GM19468 (cell line): Measurements from ENCODE around the gene CABS1.

Source experiments
- ATAC-seq: cut with Tn5 transposase; IDR thresholded peaks from one replicate; pipeline ENCODE4 v1.9.1; 2021; ENCODE audit warnings: mild to moderate bottlenecking, moderate library complexity, moderate number of reproducible peaks; ENCODE audit not compliant: unreplicated experiment; ENCODE audit errors: extremely low read depth

The CABS1 gene

DNA sequence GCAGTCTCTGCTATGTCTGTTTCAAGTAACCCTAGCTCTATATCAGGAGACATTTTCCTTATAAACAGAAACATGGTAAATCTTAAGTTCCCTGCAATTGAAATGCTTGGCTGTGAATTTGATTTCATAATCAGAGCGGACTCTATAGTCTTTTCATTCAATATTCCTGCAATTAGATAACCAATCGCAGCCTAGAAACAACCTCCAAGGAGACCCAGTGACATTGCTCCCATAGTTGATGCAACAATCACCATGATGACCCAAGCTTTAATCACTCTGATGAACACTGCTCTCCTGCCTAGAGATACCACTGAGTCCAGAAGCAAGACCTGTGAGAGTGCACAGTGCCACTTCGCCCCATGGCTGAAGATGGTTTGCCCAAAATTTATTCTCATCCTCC lies at the start of gene CABS1:
TSS of gene CABS1 (plus strand) at position 301 of the 400 bp plus-strand sequence. CDS start at position 360, 59 bp downstream.
- ATAC-seq = no peak

DNA sequence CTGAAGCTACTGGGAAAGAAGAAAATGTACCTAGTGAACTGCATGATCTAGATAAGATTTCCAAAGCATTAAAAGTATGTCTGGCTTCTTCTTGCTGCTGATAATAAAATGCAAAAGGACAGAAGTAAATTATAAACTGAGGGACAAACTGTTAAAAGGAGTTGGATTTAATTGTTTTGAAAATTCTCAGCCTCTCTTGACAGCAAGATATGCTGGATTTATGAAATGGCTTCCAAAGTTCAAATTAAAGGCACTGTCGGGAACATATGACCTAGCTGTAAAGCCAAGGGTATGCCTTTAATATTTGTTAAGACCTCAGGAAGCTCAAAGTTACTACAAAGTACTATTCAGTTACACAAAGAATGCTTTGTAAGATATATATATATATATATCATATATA lies 46.1 kb upstream of the CABS1 start:
- no peak for ATAC-seq

DNA sequence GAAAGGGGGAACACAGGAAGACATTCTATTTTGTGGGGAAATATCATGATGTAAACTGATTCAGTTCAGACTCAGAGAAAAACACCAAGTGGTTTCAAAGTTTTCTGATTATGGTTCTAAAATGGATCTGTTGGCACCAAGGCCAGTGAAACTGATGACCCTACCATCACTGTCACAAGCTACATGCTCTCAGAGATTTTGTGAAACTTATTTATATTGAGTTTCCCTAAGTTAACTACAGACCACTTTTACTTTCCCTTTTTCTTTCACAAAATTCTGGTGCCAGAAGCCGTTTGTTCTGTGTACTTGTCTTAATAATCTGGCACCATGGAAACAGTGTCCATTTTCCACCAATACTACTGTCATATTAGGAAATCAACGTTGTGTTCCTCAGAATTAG lies 43.4 kb upstream of the CABS1 start:
- ATAC-seq = no peak

DNA sequence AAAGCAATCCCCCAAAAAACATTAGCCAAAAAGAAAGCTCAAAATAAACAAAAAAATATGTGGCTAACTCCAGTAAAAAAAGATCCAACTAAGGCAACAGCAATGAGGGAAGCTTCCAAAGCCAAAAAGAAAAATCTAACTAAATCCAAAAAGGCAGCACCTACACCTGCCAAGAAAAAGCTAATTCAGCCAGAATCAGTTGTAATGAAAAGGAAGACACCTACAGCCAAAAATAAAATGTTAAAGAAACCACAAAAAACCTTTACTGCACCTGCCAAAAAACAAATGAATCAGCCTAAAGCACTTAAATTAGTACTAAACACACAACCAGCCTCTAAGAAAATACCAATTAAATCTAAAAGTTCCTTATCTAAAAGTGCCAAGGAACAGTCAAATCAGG lies 37.2 kb upstream of the CABS1 start:
- ATAC-seq = no peak

DNA sequence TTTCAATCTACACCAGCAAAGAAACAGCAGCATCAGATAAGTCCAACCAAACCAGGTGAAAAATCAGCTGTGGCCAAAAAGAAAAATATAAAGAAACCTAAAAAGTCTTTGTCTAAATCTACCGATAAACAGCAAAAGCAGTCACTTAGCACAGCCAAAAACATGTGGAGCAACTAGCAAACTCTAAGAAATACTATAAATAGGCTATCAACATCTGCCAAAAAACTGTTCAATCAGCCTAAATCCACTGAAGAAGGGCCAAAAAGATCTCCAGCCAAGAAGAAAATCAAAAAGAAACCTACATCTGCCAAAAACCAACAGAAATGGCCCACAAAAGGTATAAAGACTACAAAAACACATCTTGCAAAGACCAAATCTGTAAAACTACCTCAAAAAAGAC lies 36.7 kb upstream of the CABS1 start:
- no peak for ATAC-seq

DNA sequence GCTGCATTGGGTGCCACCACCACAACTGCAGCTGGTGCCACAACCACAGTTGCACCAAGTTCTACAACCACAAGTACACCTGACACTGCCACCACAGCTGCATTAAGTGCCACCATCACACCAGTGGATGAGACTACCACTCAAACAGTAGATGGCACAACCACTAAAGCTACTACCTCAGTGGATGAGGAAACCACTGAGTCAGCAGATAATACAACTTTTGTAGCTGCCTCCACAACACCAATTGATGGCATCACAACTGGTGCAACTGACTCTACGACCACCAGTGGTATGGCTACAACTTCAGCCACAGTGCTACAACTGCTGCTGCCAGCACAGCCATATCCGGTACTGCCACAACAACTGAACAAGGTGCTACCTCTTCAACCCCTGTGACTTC lies 35.1 kb upstream of the CABS1 start:
- ATAC-seq = no peak

DNA sequence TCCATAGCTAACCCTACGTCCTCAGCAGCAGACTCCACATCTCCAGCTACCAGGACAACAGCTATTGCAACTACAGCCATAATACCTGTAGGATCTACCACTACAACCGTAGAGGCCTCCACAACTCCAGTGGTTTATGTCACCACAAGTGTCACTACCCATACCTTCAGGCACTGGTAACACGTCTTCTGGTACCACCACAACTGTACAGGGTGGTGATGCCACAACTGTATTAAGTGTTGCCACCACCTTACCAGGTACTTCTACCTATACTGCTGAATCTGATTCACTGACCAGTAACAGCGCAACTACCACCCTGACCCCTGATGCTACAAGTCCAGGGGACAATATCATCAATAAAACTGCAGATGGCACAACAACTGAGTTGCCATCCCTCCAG lies 34.6 kb upstream of the CABS1 start:
- no peak for ATAC-seq

DNA sequence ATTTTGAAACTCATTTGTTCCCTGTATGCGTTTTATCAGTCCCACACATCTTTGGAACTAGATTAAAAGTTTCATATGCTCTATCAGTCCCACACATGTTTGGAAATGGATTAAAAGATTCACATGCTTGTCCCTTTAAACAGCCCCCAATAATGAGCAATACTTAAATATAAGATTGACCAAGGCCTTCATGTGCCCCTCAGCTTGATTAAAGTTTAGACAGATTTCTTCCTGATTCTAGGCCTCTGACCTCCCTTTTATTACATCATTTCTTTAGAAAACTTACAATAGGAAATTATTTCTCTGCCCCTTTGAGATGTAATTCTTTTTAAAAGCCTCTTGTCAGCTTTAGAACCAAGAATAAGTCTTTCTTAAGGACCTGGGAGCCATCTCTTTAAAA lies 31.7 kb upstream of the CABS1 start:
- ATAC-seq = no peak

DNA sequence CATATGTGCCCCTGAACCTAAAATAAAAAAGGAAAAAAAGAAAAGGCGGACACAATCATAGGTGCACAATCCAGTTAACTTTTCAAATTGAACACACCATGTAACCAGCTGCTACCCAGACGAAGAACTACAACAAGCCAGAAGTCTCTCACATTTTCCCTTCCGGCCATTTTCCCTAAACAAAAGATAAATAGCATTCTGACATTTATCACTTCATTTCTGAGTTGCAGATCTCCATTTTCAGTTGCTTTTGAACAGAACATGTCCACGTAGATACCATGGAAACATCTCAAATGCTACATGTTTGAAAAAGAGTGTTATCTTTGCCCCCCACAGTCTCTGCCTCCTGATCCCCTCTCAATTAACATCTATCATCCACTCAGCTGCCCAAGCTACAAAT lies 29.2 kb upstream of the CABS1 start:
- ATAC-seq = no peak

DNA sequence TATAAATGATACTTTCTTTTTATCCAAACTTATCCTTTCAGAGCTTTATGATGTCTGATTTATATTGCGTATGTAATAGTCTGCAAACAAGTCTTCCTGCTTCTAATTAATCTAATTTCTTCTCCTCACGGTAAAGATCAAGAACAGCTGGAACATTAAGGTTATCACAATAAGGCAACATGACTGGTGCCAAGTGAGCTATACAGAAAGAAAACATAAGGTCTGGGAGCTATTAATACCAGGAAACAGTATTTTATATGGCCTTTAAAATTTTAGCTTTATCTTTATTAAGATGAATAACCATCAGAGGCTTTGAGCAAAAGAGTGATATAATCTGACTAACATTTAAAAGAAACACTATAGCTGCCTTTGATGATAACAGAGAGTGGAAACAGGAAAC lies 28.7 kb upstream of the CABS1 start:
- no peak for ATAC-seq

DNA sequence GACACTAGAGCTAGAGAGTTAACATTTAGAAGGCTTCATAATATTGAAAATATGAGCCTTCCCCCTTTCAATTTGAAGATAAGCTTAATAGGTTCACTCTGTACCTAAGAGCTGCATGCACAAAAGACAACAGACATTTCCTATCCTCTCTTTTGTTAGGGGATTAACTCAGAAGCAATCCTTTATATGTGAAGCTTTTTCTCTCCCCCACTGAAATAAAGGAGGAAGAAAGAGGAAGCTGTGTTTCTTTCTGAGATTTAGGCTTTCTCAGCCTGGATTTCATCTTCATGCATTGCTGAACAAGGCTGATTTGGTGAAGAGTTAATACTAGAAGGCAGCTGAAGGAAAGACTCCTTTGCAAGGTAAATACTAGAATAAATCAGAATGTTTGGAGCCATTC lies 21.0 kb upstream of the CABS1 start:
- ATAC-seq = no peak

DNA sequence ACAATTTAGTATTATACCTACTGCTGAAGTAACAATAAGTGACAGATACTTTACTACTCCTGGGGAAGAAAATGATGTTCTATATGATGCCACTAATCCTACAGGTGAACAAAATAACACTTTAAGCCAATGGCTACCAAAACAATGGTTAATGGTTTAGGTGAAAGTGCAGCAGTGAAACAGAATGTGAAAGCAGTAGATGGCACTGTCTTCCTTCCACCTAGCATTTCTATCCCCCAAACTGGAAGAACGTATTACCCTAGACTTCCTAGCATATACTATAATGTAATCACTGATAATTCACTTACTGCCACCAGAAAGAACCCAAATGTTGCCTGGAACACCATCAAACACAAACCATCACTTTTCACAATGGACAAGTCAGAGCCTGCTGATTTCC lies 18.9 kb upstream of the CABS1 start:
- ATAC-seq = peak; percentile 47

DNA sequence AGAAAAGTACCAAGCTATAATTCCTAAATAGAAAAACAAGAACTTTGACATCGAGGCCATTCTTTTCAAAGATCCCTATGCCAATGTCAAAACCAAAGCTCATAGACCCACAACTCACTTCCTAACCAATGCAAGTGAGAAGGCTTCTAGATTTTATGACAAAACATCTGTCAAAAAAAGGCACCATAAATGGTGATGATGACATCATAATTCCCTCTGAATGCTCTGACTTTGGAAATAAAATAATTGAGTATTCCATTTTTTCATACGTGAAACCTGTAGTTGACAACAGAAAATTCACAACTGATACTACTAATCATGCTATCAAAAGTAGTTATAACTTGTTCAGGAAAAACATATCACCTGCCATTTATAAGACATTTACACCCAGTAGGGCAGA lies 8.7 kb upstream of the CABS1 start:
- ATAC-seq = no peak

DNA sequence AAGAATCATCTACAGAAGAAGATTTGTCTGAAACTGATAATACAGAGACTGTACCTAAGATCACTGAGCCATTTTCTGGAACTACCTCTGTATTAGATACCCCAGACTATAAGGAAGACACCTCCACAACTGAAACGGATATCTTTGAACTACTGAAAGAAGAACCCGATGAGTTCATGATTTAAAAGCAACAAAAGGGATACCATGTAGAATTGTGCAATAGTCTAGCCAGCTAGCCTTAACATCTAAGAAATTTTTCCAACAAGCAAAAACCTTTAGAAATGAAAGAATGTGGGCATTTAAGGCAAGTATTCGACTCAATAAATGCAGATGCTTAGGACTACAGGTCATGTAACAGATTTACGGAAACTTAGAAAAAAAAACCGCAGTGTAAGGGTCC lies 1.3 kb downstream of the CABS1 start:
- ATAC-seq = no peak

DNA sequence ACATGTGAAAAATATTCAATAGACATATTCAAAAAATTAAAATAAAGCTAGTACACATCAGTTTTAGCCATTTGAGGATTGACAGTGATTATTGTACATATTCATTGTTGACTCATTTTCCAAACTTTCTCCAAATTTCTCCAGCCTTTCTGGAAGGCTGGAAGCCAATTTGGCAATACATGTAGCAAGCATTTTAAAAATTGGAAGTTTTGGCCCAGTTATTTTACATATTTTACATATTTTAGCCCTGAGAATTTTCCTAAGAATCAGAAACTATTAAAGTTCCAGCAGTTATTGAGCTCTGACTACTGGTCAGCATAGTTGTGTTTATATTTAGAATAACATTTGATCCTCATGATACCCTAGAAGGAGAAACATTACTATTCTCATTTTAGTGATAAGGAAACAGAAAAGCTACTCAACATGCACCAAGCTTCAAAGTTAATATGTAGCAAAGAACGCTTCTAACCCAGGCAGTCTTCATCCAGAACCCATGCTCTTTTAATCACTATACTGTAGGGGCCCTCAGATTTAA lies 3.2 kb downstream of the CABS1 start:
- ATAC-seq = no peak

DNA sequence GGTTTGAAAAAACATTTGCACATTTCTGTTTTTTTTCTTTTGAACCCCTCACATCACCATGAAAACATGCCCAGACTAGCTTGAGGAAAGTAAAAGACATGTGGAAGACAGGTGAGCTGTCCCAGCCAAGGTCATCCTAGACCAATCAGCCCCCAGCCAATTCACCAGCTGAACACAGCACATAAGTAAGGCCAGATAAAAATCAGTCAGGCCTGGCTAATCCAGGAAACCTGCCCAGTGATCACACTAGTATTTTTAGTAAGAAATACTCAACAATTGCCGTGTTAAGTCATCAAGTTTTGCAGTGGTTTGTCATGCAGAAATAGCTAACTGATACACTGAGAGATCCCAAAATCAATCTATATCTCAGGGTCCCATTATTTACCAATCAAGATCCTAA lies 21.4 kb downstream of the CABS1 start:
- ATAC-seq = no peak

DNA sequence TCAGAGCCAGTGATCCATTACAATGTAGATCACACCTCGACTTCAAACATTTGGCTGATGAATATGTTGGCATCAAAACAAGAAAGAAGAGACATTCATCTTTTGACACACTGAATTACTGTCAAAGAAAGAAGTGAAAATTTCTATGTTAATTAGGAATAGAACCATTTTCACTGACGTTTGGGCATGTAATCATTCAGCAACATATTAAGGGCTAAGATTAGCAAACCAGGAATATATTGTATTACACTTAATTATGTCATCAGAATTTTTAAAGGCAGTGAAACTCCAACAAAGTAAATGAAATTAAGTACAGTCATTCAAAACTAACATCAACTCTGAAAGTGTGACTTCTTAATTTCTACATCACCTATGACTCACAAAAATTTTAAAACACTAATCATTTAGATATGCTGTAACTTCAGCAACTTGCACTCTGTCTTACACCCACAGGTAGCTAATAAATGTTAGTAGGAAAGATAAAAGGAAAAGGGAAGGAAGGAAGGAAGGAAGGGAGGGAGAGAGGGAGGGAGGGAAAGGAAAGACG lies 24.4 kb downstream of the CABS1 start:
- no peak for ATAC-seq

DNA sequence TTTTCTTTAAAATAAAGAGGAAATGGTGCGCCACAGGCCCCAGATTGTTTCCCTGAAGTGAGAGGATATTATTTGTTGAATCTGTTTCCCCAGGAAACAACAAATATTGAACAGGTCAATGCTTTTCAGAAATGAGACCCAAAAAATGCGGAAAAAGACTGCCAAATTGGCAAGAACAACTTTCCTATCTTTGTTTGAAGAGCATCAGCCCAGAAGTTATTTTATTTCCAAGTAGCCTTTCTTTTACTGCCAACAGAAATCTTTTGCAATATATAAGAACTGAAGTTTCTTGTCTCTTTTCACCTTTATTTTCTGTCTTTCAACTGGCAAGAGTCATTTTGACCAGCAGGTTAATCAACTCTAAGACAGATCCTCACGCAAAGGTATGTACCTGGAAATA lies 25.7 kb downstream of the CABS1 start, which contains the start of gene SMR3A:
TSS of gene SMR3A (plus strand) at position 301 of the 400 bp plus-strand sequence. CDS start 1,356 bp downstream, outside the sequence.
- no peak for ATAC-seq

DNA sequence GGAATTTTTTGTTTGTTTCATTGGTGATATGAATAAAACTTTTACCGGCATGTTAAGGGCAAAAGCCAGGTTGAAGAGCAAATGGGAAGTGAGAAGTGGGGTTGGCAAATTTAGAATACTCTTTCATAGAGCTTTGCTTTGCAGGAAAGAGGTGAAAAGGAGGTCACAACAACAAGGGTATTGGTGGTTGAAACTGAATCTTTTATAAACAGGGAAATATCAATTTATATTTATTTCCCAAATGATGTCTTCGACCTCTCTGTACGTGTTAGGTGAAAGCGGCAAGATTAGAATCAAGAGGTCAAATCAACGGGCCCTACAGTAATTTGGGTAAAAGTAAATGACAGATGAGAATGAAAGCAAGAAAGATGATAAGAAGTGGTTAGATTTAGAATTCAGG lies 29.2 kb downstream of the CABS1 start:
- no peak for ATAC-seq

DNA sequence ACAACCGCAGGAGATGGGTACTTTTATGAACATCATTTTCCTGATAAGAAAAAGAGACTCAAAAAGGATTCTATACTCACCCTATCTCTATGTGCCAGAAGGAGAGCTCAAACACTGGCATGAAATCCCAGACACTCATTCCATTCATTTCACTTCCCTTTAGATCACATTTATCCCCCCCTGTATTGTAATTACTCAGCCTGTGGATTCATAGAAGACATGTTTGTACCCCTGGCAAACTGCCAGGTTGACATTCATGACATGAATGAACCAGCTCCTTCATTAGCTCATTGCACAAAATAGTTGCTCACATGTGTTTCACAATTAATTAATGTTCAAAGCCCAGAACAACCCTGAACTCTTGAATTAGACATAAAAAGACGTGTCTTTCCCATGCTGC lies 30.7 kb downstream of the CABS1 start:
- no peak for ATAC-seq

DNA sequence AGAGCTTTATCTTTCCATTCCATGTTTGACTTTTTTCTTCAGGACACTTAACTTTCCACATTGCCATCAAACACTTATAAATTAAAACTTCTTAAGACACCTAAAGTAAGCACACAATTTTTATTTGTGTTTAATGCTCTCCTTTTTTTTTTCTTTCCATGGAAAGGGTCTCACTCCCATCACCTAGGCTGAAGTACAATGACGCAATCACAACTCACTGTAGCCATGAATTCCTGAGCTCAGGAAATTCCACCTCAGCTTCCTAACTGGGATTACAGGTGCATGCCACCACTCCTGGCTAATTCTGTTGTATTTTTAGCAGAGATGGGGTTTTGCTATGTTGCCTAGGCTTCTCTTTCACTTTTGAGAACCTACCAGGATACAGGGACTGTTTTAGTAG lies 33.0 kb downstream of the CABS1 start:
- ATAC-seq = no peak

DNA sequence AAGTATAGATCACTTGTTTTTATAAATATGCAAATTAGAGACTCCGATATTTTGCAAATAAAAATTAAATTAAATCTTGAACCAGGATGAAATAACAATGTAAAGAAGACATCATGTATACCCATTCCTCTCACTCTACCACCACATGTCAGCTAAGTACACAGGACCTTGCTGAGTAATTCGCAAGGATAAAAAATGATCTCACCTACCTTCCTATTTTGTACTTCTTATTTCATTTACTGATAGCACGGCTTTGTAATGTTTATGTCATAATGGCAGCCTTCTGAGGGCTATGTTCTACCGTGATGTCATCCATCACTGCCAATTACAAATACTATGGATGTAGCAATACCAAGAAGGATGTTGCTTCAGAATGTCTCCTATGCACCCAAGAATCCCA lies 37.2 kb downstream of the CABS1 start:
- no peak for ATAC-seq

DNA sequence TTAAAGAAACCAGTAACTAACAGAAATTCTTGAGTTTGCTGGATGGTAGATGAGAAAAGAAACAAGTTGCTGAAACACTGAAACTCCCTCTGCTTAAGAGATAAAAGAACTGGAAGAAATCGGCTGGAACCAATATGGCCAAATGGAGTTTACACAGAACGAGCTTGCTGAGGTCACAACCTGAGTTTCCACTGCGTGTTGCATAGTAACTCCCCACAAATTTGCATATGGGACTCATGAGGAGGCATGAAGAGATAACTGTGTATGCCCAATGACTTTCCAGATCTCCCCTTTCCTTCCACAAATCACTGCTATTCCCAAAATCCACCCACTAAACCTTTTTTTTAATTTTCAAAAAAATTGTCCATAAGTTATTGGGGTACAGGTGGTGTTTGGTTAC lies 38.0 kb downstream of the CABS1 start:
- no peak for ATAC-seq
